GM18508 (cell line): ENCODE measurements around the gene HTR7.
"Not testable (repeated sequence)": the region's sequence is repeated elsewhere in the genome, so short reads cannot be mapped to it uniquely, and the experiment has no call there.

ENCODE experiments used
- ATAC-seq: cut with Tn5 transposase; IDR thresholded peaks from one replicate; pipeline ENCODE4 v1.9.1; 2021; ENCODE audit warnings: moderate number of reproducible peaks; ENCODE audit not compliant: insufficient read depth, unreplicated experiment

The HTR7 gene

DNA sequence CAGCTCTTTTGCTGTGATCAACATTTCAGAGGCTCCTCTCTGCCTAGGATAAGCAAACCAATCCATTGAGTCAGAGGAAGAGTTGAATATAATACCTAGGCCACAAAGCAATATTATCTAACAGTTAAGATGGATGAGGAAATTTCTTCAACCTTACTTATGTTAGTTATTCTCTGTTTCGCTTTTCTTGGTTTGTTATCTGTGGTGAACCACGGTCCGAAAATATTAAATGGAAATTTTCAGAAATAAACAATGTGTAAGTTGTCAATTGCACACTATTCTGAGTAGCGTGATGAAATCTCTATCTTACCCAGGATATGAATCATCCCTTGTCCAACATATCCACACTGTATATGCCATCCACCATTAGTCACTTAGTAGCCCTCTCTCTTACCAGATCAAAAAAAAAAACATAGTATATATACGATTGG, 1.5 kb upstream of the HTR7 start:
- no peak for ATAC-seq

DNA sequence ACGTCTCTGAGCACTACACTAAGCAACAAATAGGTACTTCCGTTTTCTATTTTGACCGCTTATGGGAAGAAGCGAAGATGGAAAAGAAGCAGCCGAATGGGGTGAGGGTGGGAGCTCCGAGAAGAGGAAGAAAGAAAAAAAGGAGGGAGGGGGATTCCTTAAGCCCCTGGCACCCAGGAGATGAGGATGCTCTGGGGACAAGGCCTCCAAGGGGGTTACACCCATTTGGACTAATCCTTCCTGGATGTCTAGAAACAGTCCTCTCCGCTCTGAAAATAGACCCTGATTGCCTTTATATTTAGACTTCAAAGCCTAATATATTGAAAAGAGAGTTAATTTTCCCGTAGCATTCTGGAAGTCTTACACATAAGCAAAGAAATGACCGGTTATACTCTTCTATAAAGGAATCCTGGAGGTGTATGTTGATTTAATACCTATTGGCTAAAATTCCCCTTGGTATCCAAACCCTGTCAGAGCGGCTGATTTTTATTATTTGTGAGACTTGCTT, 676 bp upstream of the HTR7 start:
- no peak for ATAC-seq

DNA sequence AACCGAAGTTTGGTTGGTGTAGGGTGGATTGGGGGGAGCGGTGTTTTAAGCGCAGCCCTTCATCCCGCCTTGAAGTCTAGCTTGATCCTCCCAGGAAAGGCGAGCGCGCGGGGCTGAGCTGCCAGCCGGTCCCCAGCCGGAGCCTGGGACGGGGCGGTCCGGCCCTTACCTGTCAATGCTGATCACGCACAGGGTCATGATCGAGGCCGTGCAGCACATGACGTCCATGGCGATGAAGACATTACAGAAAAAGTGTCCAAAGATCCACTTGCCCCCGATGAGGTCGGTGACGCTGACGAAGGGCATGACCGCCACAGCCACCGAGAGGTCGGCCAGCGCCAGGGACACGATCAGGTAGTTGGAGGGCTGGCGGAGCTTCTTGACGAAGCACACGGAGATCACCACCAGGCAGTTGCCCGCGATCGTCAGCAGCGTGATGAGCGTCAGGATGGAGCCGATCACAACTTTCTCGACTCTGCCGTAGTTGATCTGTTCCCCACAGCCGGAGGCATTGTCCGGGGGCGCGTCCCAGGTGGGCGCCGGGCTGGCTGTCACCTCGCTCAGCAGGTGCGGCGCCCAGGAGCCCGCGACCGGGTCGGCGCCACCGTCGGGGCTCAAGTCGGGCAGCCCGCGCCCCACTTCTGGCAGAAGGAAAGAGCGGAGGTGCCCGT, 740 bp downstream of the HTR7 start:
- no peak for ATAC-seq

DNA sequence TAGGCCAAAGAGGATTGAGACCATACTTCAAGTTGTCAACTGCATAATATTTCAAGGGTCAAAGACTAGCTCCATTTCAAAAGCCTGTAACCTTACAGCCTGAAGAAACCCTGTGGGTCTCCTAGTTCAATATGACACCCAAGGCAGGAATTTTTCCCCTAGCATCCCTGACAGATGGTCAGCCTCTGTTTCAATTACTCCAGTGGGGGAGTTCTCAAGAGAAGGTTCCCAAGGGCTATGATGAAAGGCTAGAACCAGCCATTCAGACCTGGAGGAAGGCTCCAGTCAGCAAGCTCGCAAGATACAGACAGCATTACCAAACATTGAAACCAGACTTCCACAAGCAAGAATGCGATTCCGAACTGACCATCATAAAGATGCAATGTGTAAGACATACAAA, 1.6 kb downstream of the HTR7 start:
- no peak for ATAC-seq

DNA sequence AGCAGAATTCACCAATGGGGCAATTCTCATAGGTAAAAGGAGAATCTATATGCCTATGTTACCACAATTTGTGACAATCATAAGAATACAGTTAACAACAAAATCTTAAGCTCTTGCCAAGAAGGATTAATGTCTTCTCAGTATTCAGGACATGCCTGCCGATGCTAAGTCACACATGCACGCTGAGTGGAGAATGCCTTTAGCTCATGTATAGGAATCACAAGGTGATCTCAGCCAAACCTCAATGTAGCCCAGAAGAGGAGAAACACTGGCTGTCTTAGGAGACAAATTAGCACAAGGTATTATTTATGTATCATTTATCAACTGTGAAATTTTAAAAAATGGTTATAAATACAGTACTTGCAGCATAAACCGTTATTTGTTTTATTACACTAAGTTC, 2.7 kb downstream of the HTR7 start:
- ATAC-seq = no peak

DNA sequence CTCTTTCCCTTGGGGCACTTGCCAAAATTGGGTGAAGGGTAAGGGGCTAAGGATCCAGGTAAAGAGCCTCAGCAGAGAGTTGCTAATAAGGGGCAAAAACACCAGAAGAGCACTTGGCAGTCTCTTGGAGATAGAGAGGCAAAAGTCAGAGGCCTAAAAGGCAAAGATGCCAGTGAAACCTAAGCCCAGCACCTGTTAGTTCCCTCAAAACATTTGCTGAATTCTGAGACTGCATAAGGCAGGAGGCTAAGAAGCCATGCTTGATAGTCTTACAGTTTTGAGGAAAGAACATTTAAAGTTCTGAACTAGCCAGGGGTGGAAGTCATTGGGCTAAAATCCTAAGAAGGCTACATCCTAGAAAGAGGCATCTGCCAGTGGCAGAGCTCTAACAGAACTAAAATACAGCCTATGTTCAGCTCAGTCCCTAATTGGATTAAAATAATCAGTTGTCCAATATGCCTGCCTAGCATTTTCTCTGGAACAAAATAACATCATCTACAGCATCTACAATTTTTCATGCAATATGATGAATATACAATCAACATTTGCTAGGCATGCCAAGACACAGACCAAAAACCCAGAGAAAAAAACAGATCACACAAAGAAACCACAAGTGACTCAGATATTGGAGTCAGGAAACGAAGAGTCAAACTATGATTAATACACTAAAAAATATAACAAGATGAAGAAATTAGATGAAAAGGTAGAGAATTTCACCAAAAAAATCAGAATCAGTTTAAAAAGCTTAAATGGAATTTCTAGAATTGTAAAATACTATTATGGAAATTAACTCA, 7.7 kb downstream of the HTR7 start:
- ATAC-seq = no peak

DNA sequence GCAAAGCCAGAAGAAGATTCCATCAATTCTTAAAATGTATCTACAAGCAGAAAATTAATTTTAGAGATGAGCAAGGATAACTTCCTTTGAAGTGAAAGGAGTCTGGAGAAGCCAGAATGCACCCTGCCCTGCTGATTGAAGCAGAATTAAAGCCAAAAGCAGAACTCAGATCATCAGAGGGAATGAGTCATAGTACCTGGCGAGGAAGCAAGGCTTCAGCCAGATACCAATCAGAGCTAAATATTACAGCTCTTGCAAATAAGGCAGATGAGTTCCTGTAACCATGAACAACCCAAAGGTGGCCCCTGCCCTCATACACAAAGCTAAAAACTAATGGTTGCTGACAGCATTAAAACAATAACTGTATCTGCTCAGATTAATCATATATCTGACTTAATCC, 10.4 kb downstream of the HTR7 start:
- no peak for ATAC-seq

DNA sequence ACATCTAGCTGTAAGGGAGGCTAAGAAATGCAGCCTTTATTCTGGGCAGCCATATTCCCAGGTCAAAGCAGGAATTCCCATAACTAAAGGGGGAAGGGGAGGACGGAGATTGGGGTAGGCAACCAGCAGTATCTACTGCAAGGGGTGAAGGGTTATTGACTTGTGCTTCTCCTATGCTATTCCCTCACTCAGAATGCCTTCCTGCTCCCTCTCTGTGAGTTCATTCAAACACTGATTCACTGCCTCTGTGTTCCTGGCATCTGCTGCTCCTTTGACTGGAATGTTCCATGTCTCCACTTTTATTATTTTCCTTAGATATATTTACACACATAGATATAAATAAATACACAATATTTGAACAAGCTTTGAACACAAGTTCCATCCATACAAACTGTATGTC, 11.1 kb downstream of the HTR7 start:
- ATAC-seq = no peak

DNA sequence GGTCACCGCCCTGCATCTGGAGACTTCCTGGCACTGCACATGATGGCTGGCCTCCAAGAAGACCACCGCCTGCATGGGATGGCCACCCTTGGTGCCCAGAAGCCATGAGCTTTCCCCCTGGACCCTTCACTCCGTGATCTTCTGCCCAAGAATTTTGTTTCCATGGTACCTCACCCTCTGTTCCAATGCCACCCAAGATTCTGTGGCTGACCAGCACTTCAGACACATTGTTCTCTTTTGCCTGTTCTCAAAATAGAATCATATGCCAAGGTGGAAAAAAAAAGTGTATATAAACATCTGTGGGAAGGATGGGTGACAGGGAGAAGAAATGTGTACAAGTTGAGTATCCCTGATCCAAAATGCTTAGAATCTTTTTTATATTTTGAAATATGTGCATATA, 12.1 kb downstream of the HTR7 start:
- ATAC-seq = no peak

DNA sequence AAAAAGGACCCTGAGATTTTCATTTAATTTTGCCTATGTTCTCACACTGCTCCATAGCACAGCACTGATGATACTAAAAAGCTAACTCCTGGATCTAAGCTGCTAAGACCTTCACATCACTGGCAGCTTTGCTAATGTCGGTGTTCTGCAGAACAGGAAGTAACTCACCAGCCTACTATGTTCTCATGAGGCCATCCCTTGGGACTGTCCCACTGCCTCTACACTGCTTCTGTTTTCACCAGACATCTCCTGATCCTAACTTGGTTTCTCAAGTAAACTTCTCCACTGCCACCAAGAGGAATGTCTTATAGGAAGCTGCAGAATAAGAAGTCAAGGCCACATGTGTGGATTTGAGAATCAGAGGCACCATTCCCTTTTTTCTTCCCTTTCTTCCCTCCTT, 15.1 kb downstream of the HTR7 start:
- no peak for ATAC-seq

DNA sequence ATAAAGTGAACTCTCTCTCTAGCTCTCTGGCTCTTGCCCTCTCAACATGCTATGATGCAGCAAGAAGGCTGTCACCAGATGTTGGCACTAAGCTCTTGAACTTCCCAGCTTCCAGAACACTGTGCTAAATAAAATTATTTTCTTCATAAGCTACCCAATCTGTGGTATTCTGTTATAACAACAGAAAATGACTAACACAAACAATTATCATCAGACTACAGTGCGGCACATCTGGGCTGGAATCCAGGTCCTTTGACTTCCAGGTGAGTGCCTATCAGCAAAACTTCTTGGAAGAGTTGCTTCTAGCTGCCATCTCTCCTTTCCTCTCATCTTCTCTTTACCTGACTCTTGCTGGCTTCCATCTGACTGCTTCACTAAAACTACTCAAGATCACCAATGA, 20.4 kb downstream of the HTR7 start:
- no peak for ATAC-seq

DNA sequence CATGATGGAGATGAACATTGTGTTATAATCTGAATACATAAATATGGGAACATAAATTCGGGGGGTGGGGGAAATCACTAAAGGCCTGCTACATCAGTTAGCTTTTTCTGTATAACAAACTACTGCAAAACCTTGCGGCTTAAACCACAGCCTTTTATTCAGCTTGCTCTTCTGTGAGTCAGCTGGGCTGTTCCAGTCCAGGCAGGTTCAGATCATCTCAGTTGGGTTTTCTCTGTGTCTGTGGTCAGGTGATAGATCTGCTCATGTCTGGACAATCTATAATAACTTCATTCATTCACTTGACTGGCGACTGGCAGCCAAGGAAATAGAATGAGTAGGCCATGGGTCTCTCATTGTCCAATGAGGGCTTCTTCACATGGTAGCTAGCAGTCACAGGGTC, 23.5 kb downstream of the HTR7 start:
- no peak for ATAC-seq

DNA sequence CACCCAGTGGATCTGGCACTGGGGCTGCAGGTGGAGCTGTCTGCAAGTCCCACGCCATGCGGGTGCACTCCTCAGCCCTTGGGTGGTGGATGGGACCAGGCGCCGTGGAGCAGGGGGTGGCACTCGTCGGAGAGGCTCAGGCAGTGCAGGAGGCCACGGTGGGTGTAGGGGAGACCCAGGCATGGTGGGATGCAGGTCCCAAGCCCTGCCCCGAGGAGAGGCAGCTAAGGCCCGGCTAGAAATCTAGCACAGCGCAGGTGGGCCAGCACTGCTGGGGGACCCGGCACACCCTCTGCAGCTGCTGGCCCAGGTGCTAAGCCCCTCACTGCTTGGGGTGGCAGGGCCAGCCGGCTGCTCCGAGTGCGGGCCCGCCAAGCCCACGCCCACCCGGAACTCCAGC, 25.7 kb downstream of the HTR7 start:
- ATAC-seq = no peak

DNA sequence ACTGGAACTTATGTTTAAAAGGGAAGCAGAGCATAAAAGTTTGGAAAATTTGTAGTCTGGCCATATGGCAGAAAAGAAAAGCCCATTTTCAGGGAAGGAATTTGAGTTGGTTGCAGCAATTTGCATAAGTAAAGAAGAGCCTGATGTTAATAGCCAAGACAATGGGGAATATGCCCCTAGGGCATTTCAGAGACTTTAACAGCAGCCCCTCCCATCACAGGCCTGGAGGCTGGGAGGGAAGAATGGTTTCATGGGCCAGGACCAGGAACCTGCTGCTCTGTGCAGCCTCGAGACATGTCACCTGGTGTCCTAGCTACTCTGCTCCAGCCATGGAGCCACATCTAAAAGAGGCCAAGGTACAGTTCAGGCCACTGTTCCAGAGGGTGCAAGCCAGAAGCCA, 35.3 kb downstream of the HTR7 start:
- no peak for ATAC-seq

DNA sequence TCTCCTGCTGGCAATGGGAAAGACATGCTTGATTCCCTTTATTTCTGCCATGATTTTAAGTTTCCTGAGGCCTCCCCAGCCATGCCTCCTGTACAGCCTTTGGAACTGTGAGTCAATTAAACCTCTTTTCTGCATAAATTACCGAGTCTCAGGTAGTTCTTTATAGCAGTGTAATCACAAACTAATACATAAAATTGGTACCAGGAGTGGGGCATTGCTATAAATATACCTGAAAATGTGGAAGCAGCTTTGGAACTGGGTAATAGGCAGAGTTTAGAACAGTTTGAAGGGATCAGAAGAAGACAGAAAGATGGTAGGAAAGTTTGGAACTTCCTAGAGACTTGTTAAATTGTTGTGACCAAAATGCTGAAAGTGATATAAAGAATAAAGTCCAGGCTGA, 36.0 kb downstream of the HTR7 start:
- ATAC-seq = not testable (repeated sequence)

DNA sequence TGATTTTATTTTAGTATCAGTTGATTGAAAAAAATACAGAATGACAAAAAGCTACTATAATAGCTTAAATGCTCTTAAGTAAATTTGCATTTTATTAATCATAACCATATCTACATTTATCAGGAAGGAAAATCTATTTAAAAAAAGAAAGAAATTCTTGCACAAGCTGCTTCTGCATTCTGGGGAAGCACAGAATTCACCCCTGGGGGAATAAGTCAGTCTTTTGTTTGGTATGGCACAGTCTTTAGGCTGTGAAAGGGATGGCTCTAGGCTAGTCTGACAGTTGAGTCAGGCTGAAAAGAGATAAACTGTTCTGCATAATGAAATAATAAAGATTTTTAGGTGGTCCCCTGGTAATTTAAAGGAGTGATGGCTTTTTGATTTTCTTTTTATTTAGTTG, 37.9 kb downstream of the HTR7 start:
- no peak for ATAC-seq

DNA sequence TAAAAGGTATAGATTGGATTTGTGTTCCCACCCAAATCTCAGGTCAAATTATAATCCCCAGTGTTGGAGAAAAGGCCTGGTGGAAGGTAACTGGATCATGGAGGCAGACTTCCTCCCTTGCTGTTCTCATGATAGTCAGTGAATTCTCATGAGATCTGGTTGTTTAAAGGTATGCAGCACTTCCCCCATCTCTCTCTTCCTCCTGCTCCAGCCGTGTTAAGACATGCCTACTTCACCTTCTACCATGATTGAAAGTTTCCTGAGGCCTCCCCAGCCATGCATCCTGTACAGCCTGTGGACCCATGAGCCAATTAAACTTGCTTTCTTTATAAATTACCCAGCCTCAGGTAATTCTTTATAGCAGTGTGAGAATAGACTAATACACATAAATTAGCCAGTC, 39.1 kb downstream of the HTR7 start:
- no peak for ATAC-seq

DNA sequence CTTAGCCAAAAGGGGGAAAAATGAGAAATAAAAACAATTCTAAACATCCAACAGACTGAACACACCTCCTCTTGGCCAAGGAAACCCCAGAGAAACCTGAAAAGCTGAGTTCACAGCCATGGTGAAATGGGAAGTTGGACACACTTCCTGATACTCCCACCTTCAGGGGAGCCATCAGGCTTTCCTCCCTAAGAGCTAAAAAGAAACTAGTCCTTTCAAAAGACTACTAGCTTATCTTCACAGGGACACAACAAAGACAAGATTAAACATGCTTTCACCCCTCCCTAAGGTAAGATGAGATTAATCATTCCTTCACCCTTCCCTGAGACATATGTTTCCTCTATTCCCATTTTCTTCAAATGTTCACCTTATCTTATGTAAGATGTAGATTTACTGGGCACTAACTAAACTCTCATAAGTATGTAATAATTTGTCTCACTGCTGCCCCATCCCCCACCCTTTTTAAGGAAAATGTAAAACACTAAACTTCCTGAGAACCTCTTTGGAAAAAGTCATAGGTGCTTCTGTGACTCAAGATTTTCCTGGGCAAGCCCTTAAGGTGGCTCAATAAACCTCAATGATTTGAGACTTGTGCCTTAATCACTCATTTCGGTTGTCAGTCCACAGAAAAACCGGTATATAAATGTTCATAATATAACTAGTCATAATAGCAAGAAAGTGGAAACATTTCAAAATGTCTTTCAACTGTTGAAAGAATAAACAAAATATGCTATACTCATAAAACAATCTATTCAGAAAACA, 40.5 kb downstream of the HTR7 start:
- no peak for ATAC-seq

DNA sequence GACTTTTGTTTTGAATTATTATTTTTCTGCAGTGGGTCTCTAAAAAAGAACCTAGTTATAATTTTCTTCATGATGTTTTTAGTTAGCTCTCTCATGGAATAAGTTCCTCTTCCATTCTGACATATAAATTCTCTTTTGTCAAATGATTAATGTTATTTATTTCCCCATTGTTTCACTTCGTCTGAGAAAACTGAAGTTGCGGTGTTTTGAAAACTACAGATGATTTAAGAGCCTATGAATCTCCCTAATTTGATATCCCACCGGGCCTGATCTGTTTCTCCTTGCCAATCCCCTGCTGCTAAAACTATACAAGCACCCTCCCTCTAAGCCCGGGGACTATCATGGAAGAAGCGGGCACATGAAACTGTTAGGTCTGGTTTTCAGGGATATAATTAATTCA, 41.4 kb downstream of the HTR7 start:
- no peak for ATAC-seq

DNA sequence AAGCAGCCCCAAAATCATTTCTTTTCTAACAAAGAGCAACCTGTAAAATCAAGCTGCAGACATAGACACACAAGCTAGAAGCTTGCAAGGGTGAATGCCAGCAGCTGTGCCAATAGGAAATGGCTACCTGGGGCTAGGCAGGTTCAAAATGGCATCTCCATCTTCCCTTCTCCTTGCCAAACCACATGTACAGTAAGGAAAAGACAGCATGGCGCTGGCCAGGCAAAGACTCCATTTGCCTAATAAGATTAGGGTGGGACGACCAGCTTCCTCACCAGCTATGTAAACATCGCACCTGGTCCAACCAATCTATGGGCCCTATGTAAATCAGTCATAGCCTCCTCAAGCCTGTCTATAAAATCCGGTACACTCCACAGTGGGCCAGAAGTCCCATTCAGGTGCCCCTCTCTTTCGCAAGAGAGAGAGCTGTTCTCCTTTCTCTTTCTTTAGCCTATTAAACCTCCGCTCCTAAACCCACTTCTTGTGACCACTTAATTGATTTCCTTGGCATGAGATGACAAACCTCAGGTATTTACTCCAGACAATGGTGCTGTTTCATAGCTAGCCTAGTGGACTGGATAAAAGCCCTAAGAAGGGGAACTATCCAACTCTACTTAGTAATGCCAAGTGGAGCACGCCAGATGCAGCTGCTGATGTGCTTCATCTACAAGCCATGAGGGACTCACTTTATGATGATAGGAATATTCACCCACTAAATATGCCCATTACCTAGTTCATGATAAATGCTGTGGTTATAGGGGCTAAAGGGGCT, 44.1 kb downstream of the HTR7 start:
- ATAC-seq = no peak
